ENCODE data around the gene MIDN.

DNA sequence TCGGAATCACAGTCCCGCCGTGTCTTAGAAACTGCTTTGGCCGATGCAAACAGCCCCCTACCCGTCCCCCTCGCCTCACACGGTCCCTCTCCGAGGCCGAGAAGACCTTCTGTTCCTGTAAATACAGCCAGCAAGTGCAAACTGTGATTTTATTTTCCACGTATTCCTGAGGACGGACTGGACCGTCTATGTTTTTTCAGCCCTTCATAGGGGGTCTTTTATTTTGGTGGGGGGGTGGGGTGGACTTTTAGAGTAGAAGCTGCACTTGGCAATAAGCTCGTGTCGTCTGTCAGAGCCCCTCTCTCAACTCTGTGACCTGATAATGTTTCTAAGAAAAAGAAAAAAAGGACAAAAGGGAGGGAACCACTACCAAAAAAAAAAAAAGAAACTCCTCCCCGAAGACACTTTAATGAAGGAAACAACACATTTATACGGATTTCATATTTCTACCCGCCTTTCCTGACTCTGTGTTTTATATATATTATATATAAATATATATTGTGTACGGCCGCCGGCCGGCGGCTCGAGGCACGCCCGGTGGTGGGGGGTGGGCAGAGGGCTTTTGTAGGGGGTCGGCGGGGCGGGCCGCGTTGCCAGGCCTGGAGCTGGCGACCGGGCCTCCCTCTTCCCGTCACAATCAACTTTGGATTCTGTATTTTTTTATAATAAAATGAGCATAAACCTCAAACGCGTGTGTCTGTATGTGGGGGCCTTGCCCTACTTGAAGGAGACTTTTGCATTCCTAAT is 52.5 kb downstream of the MIDN start:
- TF ChIP-seq YY1 (IDR thresholded peaks at IDR 0.05; ENCODE audit: insufficient read depth, insufficient read length) = no peak
- no peak for TF ChIP-seq ZNF274 (IDR thresholded peaks at IDR 0.05; ENCODE audit: low read depth, low read length)
